Head of caudate nucleus (tissue), 42 donors: Measurements from ENCODE around the gene FAM193A.
"Not testable (repeated sequence)": the region's sequence is repeated elsewhere in the genome, so short reads cannot be mapped to it uniquely, and the experiment has no call there.

Source experiments
- DNase-seq, 42 donors: peaks; one replicate each; pipeline versions ENCODE4 v3.0.0 to v3.0.0-alpha.2; 2020 to 2021; ENCODE audit warnings: mixed read lengths in 7 of 42
- intact Hi-C: fragments of 100-400 bp; cut with DNase I; formaldehyde crosslinking; loops from one replicate; pipeline ENCODE4 v1.15.0; 2022

FAM193A gene

GRCh38 chr4:2512396-2513135 is 23.9 kb upstream of the FAM193A start:
- intact Hi-C loops: no loop called here
- DNase-seq: no peak

DNA sequence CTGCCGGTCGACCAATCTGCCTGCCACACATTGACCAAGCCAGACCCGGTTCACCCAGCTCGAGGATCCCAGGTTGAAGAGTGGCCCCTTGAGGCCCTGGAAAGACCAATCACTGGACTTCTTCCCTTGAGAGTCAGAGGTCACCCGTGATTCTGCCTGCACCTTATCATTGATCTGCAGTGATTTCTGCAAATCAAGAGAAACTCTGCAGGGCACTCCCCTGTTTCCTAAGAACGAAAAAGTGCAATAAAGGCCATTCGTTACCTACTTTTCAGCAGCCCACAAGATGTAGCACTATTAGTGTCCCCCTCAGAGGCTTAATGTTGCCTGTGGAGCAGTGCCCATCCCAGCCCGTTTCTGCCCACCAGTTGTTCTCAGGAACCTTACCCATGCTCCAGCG is 22.3 kb upstream of the FAM193A start:
- intact Hi-C loops, DNase-seq: not testable (repeated sequence)

DNA sequence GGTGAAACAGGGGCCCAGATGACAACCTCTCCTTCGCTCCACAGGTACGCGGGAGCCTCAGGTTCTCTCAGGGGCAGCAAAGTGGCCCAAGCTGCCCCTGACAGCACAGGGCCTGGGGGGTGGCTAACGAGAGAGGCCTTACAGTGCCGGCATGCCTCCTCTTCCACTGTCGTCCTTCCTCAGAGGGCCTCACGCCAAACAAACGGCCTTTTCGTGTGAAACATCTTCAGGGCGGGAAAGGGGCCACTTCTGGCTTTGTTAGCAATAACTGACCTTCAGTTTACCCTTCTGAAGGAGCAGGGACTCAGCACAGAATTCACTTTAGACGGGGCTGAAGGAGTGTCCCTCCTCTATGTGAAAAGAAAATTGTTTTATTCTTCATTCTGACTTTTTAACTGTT is 21.5 kb upstream of the FAM193A start:
- DNase-seq, intact Hi-C loops: not testable (repeated sequence)

GRCh38 chr4:2515830-2516550 is 20.5 kb upstream of the FAM193A start:
- intact Hi-C loops: no loop called here
- no peak for DNase-seq

- no peak for DNase-seq
- intact Hi-C loops: no loop called here
Observed at GRCh38 chr4:2516635-2517034, 19.8 kb upstream of the FAM193A start.

DNA sequence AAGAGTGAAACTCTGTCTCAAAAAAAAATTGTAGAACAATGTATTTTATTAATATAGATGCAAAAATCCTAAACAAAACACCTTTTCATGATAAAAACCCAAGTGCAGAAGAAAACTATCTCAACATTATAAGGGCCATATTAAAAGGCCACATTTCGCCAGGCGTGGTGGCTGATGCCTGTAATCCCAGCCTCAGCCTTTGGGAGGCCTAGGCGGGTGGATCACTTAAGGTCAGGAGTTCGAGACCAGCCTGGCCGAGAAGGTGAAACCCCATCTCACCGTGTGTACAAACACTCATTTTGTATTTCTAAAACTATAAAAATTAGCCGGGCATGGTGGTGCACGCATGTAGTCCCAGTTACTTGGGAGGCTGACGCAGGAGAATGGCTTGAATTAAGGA is 9.9 kb upstream of the FAM193A start:
- DNase-seq: no peak
- intact Hi-C loops: no loop called here

GRCh38 chr4:2534904-2535375 is 1.5 kb upstream of the FAM193A start:
- DNase-seq: peak in 4 of 42 donors; percentile 8 to 28 (median 17)
- intact Hi-C loops: loop anchor here (10.0 kb wide), 1 partner anchor 70 kb away; the partner anchor contains the start of gene RNF4

GRCh38 chr4:2535376-2536192 is 863 bp upstream of the FAM193A start:
- DNase-seq: peak; percentile 20 to 82 (median 62)
- intact Hi-C loops: loop anchor here (10.0 kb wide), 1 partner anchor 71 kb away; the partner anchor contains the start of gene RNF4

GRCh38 chr4:2537011-2537830 is 774 bp downstream of the FAM193A start:
- intact Hi-C loops: loop anchor here (10.0 kb wide), 1 partner anchor 72 kb away; the partner anchor contains the start of gene RNF4
- DNase-seq: peak in 37 of 42 donors; percentile 17 to 66 (median 46)

DNA sequence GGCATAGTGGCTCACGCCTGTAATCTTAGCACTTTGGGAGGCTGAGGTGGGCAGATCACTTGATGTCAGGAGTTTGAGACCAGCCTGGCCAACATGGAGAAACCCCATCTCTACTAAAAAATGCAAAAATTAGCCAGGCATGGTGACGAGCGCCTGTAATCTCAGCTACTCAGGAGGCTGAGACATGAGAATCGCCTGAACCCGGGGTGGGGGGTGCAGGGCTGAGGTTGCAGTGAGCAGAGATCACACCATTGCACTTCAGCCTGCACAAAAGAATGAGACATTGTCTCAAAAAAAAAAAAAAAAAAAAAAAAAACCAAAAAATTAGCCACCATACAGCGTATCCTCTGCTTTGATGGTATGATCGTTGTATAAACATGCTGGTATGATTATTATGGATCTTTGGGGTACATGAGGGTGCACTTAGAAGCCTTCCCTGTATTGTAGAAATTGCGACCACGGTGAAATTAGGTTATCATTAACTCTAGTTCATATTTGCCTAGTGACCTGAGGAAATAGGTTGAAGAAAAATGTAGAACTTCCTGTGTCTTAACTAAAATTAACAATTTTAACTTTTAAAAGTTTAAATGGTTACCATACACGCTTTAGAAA is 7.2 kb downstream of the FAM193A start:
- intact Hi-C loops: not testable (repeated sequence)
- peak in 1 of 42 donors; percentile 7 for DNase-seq

DNA sequence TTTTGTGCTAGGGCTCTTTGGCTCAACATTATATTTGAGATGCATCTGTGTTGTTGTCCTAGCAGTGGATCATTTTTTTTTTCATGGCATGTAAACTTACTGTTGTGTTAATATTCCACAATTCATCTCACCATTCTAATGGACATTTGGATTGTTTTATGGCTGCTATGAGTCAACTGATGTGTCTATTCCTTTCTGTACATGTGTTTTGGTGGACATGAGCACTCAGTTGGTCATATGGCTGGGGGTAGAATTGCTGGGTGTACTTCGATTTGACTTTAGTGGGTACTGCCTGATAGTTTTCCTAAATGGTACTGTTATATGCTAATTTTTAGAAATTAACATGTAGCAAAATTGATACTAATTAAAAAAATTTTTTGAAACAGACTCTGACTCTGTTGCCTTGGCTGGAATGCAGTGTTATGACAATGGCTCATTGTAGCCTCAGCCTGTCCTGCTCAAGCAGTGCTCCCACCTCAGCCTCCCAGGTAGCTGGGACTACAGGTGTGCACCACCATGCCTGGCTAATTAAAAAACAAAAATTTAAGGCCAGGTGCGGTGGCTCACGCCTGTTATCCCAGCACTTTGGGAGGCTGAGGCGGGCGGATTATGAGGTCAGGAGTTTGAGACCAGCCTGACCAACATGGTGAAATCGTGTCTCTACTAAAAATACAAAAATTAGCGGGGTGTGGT is 9.0 kb downstream of the FAM193A start:
- DNase-seq: peak in 1 of 42 donors; percentile 2
- intact Hi-C loops: no loop called here

DNA sequence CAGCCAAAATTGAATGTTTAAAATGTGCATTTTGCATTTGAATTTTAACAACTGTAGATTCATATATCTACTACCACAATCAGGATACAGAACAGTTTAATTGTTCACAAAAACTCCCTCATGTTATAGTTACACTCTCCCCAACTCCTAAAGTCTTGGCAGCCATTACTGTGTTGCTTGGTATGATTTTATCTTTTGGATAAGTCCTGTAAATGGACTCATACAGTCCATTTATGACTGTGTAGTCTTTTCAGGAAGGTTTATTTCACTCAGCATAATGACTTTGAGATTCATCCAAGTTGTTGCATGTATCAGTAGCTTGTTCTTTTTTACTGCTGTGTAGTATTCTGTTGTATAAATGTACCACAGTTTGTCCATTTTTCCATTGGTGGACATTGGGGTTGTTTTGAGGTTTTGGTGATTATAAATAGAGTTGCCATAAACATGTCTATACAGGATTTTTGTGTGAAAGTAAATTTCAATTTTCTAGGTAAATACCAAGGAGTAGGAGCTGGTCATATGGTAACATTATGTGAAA is 9.9 kb downstream of the FAM193A start:
- intact Hi-C loops: no loop called here
- no peak for DNase-seq

- intact Hi-C loops: not testable (repeated sequence)
- peak in 1 of 42 donors; percentile 15 for DNase-seq
Observed at GRCh38 chr4:2546961-2547691, 10.7 kb downstream of the FAM193A start.

DNA sequence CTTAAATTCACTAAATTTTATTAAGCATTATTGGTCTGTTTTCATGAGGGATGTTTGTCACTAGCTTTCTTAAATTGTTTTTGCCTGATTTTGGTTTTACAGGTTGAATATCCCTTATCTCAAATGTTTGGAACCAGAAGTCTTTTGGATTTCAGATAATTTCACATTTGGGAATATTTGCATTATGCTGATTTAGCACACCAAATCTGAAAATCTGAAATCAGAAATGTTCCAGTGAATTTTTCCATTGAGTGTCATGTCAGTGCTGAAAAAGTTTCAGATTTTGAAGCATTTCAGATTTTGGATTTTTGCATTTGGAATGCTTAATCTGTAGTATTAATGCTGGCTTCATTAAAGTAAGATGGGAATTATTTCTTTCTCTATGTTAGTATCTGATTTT is 14.7 kb downstream of the FAM193A start:
- no peak for DNase-seq
- intact Hi-C loops: no loop called here

GRCh38 chr4:2552806-2553205 is 16.4 kb downstream of the FAM193A start:
- intact Hi-C loops: no loop called here
- DNase-seq: peak in 2 of 42 donors; percentile 22 to 29

DNA sequence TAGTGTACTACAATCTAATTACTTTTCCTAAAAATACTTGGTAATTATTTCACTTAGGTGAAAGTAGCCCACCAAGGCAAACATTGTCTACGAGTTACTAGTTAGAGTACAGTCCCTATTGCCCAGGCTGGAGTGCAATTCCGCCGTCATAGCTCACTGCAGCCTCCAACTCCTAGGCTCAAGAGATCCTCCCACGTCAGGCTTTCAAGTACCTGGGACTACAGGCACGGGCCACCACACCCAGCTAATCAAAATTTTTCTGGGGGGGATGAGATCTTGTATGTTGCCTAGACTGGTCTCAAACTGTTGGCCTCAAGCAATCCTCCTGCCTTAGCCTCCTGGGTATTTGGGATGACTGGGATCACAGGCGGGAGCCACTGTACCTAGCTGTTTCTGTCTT is 21.9 kb downstream of the FAM193A start:
- intact Hi-C loops: no loop called here
- no peak for DNase-seq

DNA sequence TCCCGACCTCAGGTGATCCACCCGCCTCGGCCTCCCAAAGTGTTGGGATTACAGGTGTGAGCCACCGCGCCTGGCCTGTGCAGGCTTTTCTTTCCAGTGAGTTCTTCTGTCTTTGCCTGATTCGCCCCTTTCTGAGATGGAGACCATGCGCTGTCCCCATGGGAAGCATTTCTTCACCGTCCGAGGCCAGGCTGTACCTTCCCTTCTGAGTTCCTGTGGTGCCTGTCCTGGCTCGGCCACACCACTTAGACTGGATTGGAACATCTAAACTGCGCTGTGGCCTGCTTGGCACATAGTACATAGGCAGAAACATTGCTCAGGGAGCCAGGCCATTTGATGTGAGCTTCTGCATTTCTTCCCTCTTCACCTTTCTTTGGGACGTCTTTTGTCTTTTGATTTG is 23.7 kb downstream of the FAM193A start:
- no peak for DNase-seq
- intact Hi-C loops: no loop called here
